ENCODE data around the gene SCARF2. TPM values are rescaled to one million over a fixed set of nuclear protein-coding genes. Genes with fewer than 3 reads are reported as not detected.

Gene SCARF2
- total and polyA plus RNA-seq, 2 of the 8 experiments (the other 6 are each of a cell fraction or from before 2014, with no cell fraction given) = 4.2 to 9.8 TPM

GRCh38 chr22:20421507-20421874 lies 16.1 kb downstream of the SCARF2 start:
- no peak overlapping the region for H2BK5ac ChIP-seq (ENCODE audit: low read depth, low read length)
- no peak overlapping the region for H3K56ac ChIP-seq (replicated peaks; ENCODE audit: insufficient read length, low read depth, low read length)
- H3K4ac ChIP-seq (replicated peaks; ENCODE audit: insufficient read length, low read depth, low read length) = no peak overlapping the region
- H3K27ac ChIP-seq (ENCODE audit: low read depth, low read length) = no peak overlapping the region
- FAIRE-seq (no peak), DNase-seq (ENCODE audit: low read depth in 1 of 2, low spot score in 2 of 2) (no peak)
- no peaks in the 10 kb centered on the region for H3K27me3 ChIP-seq (replicated peaks in 1 of 4; ENCODE audit: control insufficient read depth in 3 of 4, extremely low read depth in 1 of 4, insufficient read depth in 3 of 4, low read length in 3 of 4)
- ChIA-PET CTCF (ENCODE audit: partially characterized antibody) (interaction anchor here (0.7 to 1.0 kb wide), 3 partner anchors 35 to 103 kb away, joined by 3 to 4 read pairs (median 3); no protein-coding TSS in a partner anchor), POLR2A (ENCODE audit: partially characterized antibody) (no interaction called here)
- peaks cover 7% of the 10 kb centered on the region; the same call in 1 of the 2 replicates for H3K23me2 ChIP-seq (ENCODE audit: low read depth, low read length)
- H2BK20ac ChIP-seq (ENCODE audit: low read length) = no peak overlapping the region
- no peak overlapping the region for H4K5ac ChIP-seq (ENCODE audit: insufficient read length, low read depth, low read length)
- TF ChIP-seq CREB1 (IDR thresholded peaks at IDR 0.05) = no peak
- TF ChIP-seq HDAC6 (IDR thresholded peaks at IDR 0.05; ENCODE audit: low read depth, low read length) = no peak
- TF ChIP-seq POU5F1 (IDR thresholded peaks at IDR 0.05; ENCODE audit: low read depth, low read length) = no peak
- no peak for TF ChIP-seq SP2 (IDR thresholded peaks at IDR 0.05; ENCODE audit: low read length)
- no peak for TF ChIP-seq FOSL1 (IDR thresholded peaks at IDR 0.05; ENCODE audit: insufficient read depth, low read depth, low read length)
- no peak for TF ChIP-seq EGR1 (IDR thresholded peaks at IDR 0.05; ENCODE audit: borderline replicate concordance, low read depth, low read length)
- TF ChIP-seq SIX5 (IDR thresholded peaks at IDR 0.05; ENCODE audit: low read depth, low read length) = no peak
- TF ChIP-seq RAD21 (IDR thresholded peaks at IDR 0.05 in 1 of 2, conservative IDR thresholded peaks at IDR 0.05 in 1 of 2; ENCODE audit: low read depth in 2 of 2, low read length in 2 of 2) = no peak
- no peak for TF ChIP-seq BACH1 (IDR thresholded peaks at IDR 0.05; ENCODE audit: low read length)
- TF ChIP-seq SIN3A (conservative IDR thresholded peaks at IDR 0.05 in 1 of 2, IDR thresholded peaks at IDR 0.05 in 1 of 2; ENCODE audit: low read depth in 1 of 2, low read length in 2 of 2) = no peak
- no peak for TF ChIP-seq SUZ12 (IDR thresholded peaks at IDR 0.05; ENCODE audit: low read length)
- no peak overlapping the region for H4K91ac ChIP-seq (replicated peaks; ENCODE audit: insufficient read length, low read length)
- no peak overlapping the region for H3K23ac ChIP-seq (ENCODE audit: insufficient read length)
- H3K9ac ChIP-seq (replicated peaks in 1 of 4; ENCODE audit: extremely low read depth in 1 of 4, low read depth in 3 of 4, low read length in 3 of 4) = no peak overlapping the region
- H3K18ac ChIP-seq (ENCODE audit: extremely low read depth, low read length) = no peak overlapping the region; the same call in 1 of the 2 replicates
- no peak overlapping the region for H3K4me2 ChIP-seq (ENCODE audit: insufficient read depth in 1 of 2, low read depth in 2 of 2, low read length in 2 of 2)
- no peak overlapping the region for H3K4me3 ChIP-seq (ENCODE audit: extremely low read depth in 1 of 4, insufficient read depth in 2 of 4, low read depth in 3 of 4, low read length in 4 of 4)
- H3K4me1 ChIP-seq (replicated peaks in 1 of 4; ENCODE audit: control insufficient read depth in 3 of 4, insufficient read depth in 4 of 4, low read length in 3 of 4) = peaks cover 0 to 5% (median 0%) of the 10 kb centered on the region in 4 experiments; a peak in 1 of 7 replicates
- WGBS, 2 experiments (ENCODE audit: extremely low coverage in 1 of 2, insufficient coverage in 1 of 2, insufficient read length in 1 of 2, insufficient replicate concordance in 2 of 2, low coverage in 1 of 2, low lambda C conversion rate in 2 of 2, missing lambda C conversion rate in 1 of 2) = 91% methylated on average over 7 of the region's 7 CpGs; no CpG with 5 or more reads in 1 of the 2 experiments
- no peak overlapping the region for H2BK120ac ChIP-seq (replicated peaks; ENCODE audit: low read depth, low read length)
- H2AK5ac ChIP-seq (ENCODE audit: low read depth, low read length) = no peak overlapping the region
- H3K14ac ChIP-seq (ENCODE audit: insufficient read length) = no peak overlapping the region
- no peak overlapping the region for H4K8ac ChIP-seq (ENCODE audit: extremely low read depth, insufficient read depth, low read length)
- peaks cover 0 to 6% of the 10 kb centered on the region in 2 experiments for H4K20me1 ChIP-seq (replicated peaks in 1 of 2; ENCODE audit: control insufficient read depth in 1 of 2, insufficient read depth in 2 of 2, low read length in 2 of 2)
- H2AFZ ChIP-seq (ENCODE audit: low read length) = no peak overlapping the region
- no peak overlapping the region for H2BK15ac ChIP-seq (ENCODE audit: low read length)
- no peaks in the 10 kb centered on the region for H3K9me3 ChIP-seq (ENCODE audit: insufficient read depth in 2 of 2, low read depth in 1 of 2, low read length in 1 of 2)
- no peaks in the 10 kb centered on the region for H3K79me2 ChIP-seq (ENCODE audit: control insufficient read depth in 1 of 2, insufficient read depth in 2 of 2, low read length in 2 of 2)
- no peaks in the 10 kb centered on the region for H3K79me1 ChIP-seq (ENCODE audit: low read depth, low read length)
- no peak overlapping the region for H2BK12ac ChIP-seq (ENCODE audit: low read depth, low read length)
- H3K36me3 ChIP-seq (ENCODE audit: control insufficient read depth in 2 of 4, insufficient read depth in 4 of 4, low read length in 3 of 4) = no peaks in the 10 kb centered on the region
